AG09319 (cell line): ENCODE measurements around the gene STAT4.

Experiments used
- DNase-seq: peaks from one replicate; pipeline ENCODE4 v3.0.0-alpha.2; 2010; ENCODE audit warnings: low read depth; ENCODE audit errors: extremely low read depth
- TF ChIP-seq, protein P1 (sequence below): IDR thresholded peaks from 2 replicates; pipeline ENCODE4 v1.5.1; 2011; ENCODE audit warnings: low read depth, mild to moderate bottlenecking, inconsistent platforms, low read length, moderate library complexity

The STAT4 gene

GRCh38 chr2:191112448-191112901 is 38.3 kb downstream of the STAT4 start:
- TF ChIP-seq, protein P1, sequence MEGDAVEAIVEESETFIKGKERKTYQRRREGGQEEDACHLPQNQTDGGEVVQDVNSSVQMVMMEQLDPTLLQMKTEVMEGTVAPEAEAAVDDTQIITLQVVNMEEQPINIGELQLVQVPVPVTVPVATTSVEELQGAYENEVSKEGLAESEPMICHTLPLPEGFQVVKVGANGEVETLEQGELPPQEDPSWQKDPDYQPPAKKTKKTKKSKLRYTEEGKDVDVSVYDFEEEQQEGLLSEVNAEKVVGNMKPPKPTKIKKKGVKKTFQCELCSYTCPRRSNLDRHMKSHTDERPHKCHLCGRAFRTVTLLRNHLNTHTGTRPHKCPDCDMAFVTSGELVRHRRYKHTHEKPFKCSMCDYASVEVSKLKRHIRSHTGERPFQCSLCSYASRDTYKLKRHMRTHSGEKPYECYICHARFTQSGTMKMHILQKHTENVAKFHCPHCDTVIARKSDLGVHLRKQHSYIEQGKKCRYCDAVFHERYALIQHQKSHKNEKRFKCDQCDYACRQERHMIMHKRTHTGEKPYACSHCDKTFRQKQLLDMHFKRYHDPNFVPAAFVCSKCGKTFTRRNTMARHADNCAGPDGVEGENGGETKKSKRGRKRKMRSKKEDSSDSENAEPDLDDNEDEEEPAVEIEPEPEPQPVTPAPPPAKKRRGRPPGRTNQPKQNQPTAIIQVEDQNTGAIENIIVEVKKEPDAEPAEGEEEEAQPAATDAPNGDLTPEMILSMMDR, result no peak
- DNase-seq, result no peak

- TF ChIP-seq, protein P1, result no peak
- DNase-seq, result no peak
Observed at GRCh38 chr2:191109888-191110287, 40.9 kb downstream of the STAT4 start.

DNA sequence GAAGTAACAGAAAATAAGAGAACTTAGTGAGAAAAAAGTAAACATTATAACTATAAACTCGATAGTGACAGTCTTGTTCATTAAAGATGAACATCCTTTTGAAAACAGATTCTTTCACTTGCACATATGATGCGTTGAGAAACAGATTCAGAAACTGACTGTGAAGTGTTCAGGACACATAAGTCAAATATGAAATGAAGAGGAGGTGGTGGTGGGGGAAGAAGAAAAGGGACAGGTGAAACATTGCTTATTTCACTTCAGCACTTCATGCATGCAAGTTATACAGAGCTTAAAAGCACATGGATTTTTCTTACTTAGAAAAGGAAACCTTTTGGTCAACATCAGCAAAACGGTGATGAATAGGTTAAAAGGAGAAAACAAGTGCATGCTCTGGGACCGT is 42.5 kb downstream of the STAT4 start:
- TF ChIP-seq, protein P1, result no peak
- no peak for DNase-seq

DNA sequence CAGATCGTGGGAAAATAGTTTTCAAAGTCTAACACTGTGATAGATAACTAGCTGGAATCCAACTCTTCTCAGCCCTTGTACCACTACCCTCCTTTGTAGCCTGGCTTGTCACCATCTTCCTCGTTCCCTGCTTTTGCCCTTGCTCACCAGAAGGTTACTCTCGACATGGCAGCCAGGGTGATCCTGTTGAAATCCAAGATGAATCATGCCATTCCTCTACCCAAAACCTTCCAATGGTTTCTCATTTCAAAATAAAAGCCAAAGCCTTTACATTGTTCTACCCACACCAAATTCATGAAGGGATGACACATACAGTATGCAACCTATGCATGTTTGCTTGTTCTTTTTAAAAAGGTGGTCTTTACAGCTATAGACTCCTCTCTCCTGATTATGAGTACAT is 45.7 kb downstream of the STAT4 start:
- TF ChIP-seq, protein P1, result no peak
- no peak for DNase-seq

- no peak for DNase-seq
- TF ChIP-seq, protein P1, result no peak
Observed at GRCh38 chr2:191103774-191104173, 47.0 kb downstream of the STAT4 start.

- DNase-seq, result no peak
- TF ChIP-seq, protein P1, result no peak
Observed at GRCh38 chr2:191100216-191100615, 50.6 kb downstream of the STAT4 start.

DNA sequence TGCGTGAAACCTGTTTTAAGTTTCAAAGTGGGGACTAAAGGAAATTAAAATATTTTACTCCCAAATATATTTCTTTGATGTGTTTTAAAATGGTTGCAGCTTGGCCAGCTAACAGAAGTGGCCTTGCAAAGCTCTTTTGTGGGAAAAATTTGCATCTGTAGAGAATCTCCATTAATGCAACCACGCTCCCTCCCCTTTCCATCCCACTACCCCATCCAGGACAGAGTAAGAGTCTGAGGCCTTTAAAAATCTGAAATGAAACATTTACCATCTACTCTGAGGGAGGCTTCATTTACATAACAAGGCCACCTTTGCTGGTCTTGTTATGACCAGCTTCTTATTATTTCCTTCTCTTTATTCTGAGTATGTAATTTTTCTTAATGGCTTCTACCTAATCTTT is 63.5 kb downstream of the STAT4 start:
- DNase-seq, result no peak
- TF ChIP-seq, protein P1, result no peak
